Astrocyte (in vitro differentiated cells and primary cell): ENCODE results near the gene BMPER. TPM values are rescaled to one million over a fixed set of nuclear protein-coding genes. Genes with fewer than 3 reads are reported as not detected.

Source experiments
- DNase-seq: peaks from one replicate; pipeline ENCODE4 v3.0.0-alpha.2; 2010; ENCODE audit warnings: low read depth
- FAIRE-seq: peaks from 2 replicates; lab custom pipeline; 2011; peaks lifted over from hg19 to GRCh38; lab: Jason Lieb, UNC
- H2AFZ ChIP-seq: 2 replicates; pipeline ENCODE4 v1.6.0; 2012; ENCODE audit warnings: low read depth, low read length, inconsistent platforms
- H3K27ac ChIP-seq: 2 replicates; pipeline ENCODE4 v1.5.1; 2011; ENCODE audit warnings: low read depth, low read length, inconsistent platforms
- H3K27me3 ChIP-seq: 2 replicates; pipeline ENCODE4 v1.6.0; 2011; ENCODE audit warnings: low read length, inconsistent platforms; ENCODE audit not compliant: insufficient read depth
- H3K36me3 ChIP-seq: 2 replicates; pipeline ENCODE4 v1.5.1; 2011; ENCODE audit warnings: low read length, inconsistent platforms; ENCODE audit not compliant: insufficient read depth
- H3K4me1 ChIP-seq: 2 replicates; pipeline ENCODE4 v1.5.1; 2011; ENCODE audit warnings: low read length, inconsistent platforms; ENCODE audit not compliant: insufficient read depth
- H3K4me2 ChIP-seq: 2 replicates; pipeline ENCODE4 v1.6.0; 2012; ENCODE audit warnings: low read length, inconsistent platforms
- H3K4me3 ChIP-seq: 2 replicates; pipeline ENCODE4 v1.5.1; 2011; ENCODE audit warnings: low read depth, mild to moderate bottlenecking, low read length, inconsistent platforms; ENCODE audit not compliant: insufficient read depth
- H3K79me2 ChIP-seq: 2 replicates; pipeline ENCODE4 v1.6.0; 2012; ENCODE audit warnings: mild to moderate bottlenecking, low read length, inconsistent platforms; ENCODE audit not compliant: insufficient read depth
- H3K9ac ChIP-seq: 2 replicates; pipeline ENCODE4 v1.6.0; 2012; ENCODE audit warnings: mild to moderate bottlenecking, low read length, inconsistent platforms
- H3K9me3 ChIP-seq: 2 replicates; pipeline ENCODE4 v1.5.1; 2012; ENCODE audit warnings: low read depth, mild to moderate bottlenecking, low read length, inconsistent platforms; ENCODE audit not compliant: insufficient read depth
- H4K20me1 ChIP-seq: 2 replicates; pipeline ENCODE4 v1.6.0; 2012; ENCODE audit warnings: low read length, inconsistent platforms; ENCODE audit not compliant: insufficient read depth
- H3K27ac Mint-ChIP-seq: one replicate; pipeline ENCODE4 v1.8.0; 2021; ENCODE audit warnings: mild to moderate bottlenecking, mixed read lengths; ENCODE audit not compliant: unreplicated experiment
- H3K27me3 Mint-ChIP-seq: one replicate; pipeline ENCODE4 v1.8.0; 2021; ENCODE audit warnings: low read depth, mixed read lengths; ENCODE audit not compliant: unreplicated experiment
- H3K36me3 Mint-ChIP-seq: one replicate; pipeline ENCODE4 v1.8.0; 2021; ENCODE audit warnings: low read depth, mixed read lengths; ENCODE audit not compliant: unreplicated experiment
- H3K4me1 Mint-ChIP-seq: one replicate; pipeline ENCODE4 v1.8.0; 2021; ENCODE audit warnings: low read depth, mixed read lengths; ENCODE audit not compliant: unreplicated experiment
- H3K4me3 Mint-ChIP-seq: one replicate; pipeline ENCODE4 v1.8.0; 2021; ENCODE audit warnings: mild to moderate bottlenecking, moderate library complexity, mixed read lengths; ENCODE audit not compliant: unreplicated experiment
- H3K9me3 Mint-ChIP-seq: one replicate; pipeline ENCODE4 v1.8.0; 2021; ENCODE audit warnings: mild to moderate bottlenecking, mixed read lengths; ENCODE audit not compliant: unreplicated experiment
- CTCF ChIP-seq: IDR thresholded peaks from 2 replicates; pipeline ENCODE4 v1.5.1; 2011; ENCODE audit warnings: low read depth, mild to moderate bottlenecking, inconsistent platforms, low read length, moderate library complexity; ENCODE audit not compliant: insufficient read depth
- EZH2 ChIP-seq: IDR thresholded peaks from 2 replicates; pipeline ENCODE4 v1.6.1; 2012; ENCODE audit warnings: mild to moderate bottlenecking, low read length, inconsistent platforms; ENCODE audit not compliant: insufficient read depth
- total RNA-seq: library from RNA; stranded (reverse); gene quantifications from 2 replicates; pipeline ENCODE4 v1.2.1, GENCODE V29; 2021

The BMPER gene
- total RNA-seq, 1 donor from 2014 or later: 4.4 TPM

GRCh38 chr7:34190299-34190698 lies 285.0 kb downstream of the BMPER start:
- Histone ChIP-seq H3K36me3 (no peaks in the 10 kb centered on the region), H2AFZ (no peak overlapping the region), H3K79me2 (no peaks in the 10 kb centered on the region), H3K4me3 (no peak overlapping the region), H3K27ac (no peak overlapping the region), H3K4me2 (no peak overlapping the region), H4K20me1 (no peaks in the 10 kb centered on the region), H3K9me3 (no peaks in the 10 kb centered on the region), H3K9ac (no peak overlapping the region), H3K4me1 (no peaks in the 10 kb centered on the region), H3K27me3 (no peaks in the 10 kb centered on the region)
- Mint-ChIP-seq H3K27me3 (no peaks in the 10 kb centered on the region), H3K36me3 (no peaks in the 10 kb centered on the region), H3K27ac (no peak overlapping the region), H3K9me3 (no peaks in the 10 kb centered on the region), H3K4me1 (no peaks in the 10 kb centered on the region), H3K4me3 (no peak overlapping the region)
- FAIRE-seq (no peak), DNase-seq (no peak)
- no peak for TF ChIP-seq CTCF
- TF ChIP-seq EZH2: no peak

GRCh38 chr7:34191162-34191561 lies 285.8 kb downstream of the BMPER start:
- H4K20me1 ChIP-seq: no peaks in the 10 kb centered on the region
- Mint-ChIP-seq H3K27me3 (no peaks in the 10 kb centered on the region), H3K4me1 (no peaks in the 10 kb centered on the region), H3K9me3 (no peaks in the 10 kb centered on the region), H3K27ac (no peak overlapping the region), H3K36me3 (no peaks in the 10 kb centered on the region), H3K4me3 (no peak overlapping the region)
- TF ChIP-seq CTCF: no peak
- no peaks in the 10 kb centered on the region for H3K27me3 ChIP-seq
- no peaks in the 10 kb centered on the region for H3K9me3 ChIP-seq
- no peak overlapping the region for H3K4me3 ChIP-seq
- no peaks in the 10 kb centered on the region for H3K4me1 ChIP-seq
- H3K9ac ChIP-seq: no peak overlapping the region
- H3K79me2 ChIP-seq: no peaks in the 10 kb centered on the region
- no peaks in the 10 kb centered on the region for H3K36me3 ChIP-seq
- FAIRE-seq (no peak), DNase-seq (no peak)
- H3K27ac ChIP-seq: no peak overlapping the region
- H3K4me2 ChIP-seq: no peak overlapping the region
- H2AFZ ChIP-seq: no peak overlapping the region

DNA sequence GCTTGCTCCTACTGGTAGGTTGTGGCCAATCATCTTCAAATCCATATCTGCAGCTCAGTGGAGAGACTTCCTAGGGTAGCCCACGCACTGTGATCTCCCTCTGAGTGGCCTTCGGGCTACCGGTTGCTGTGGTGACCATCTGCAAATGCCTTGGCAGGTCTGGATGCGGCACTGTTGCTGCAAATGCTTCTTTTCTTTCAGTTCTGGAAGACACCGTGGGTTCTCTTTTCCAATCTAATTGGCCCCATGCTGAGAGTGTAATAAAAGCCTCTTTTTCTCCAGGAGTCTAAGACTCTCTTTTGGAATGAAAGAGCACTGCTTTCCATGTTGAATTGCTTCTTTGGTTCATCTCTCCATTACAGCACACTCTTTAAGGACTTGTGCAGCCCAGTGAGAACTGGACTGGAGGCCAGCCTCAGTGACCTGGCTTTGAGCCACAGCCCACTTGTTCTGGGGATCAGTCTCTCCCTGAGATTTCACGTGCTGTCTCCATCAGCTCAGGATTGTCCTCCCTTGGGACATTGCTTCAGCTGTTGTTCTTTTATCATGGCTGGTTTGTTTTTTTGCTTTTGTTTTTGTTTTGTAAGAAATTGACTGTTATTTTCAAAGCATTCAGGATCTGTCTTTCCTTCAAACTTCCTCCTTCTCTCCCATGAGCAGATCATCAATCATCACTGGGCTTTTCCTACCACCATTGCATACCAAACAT lies 286.6 kb downstream of the BMPER start:
- Mint-ChIP-seq H3K36me3 (no peaks in the 10 kb centered on the region), H3K27me3 (no peaks in the 10 kb centered on the region), H3K4me1 (no peaks in the 10 kb centered on the region), H3K9me3 (no peaks in the 10 kb centered on the region), H3K4me3 (no peak overlapping the region), H3K27ac (no peak overlapping the region)
- Histone ChIP-seq H3K79me2 (no peaks in the 10 kb centered on the region), H3K9ac (no peak overlapping the region), H3K4me3 (no peak overlapping the region), H2AFZ (no peak overlapping the region), H3K27me3 (no peaks in the 10 kb centered on the region), H3K9me3 (no peaks in the 10 kb centered on the region), H3K27ac (no peak overlapping the region), H4K20me1 (no peaks in the 10 kb centered on the region), H3K4me2 (no peak overlapping the region), H3K36me3 (no peaks in the 10 kb centered on the region), H3K4me1 (no peaks in the 10 kb centered on the region)
- no peak for FAIRE-seq
- DNase-seq: no peak
- TF ChIP-seq CTCF (no peak), EZH2 (no peak)
